IPS-20b (cell line): ENCODE results near the gene S1PR1.
"Not testable (repeated sequence)": the region's sequence is repeated elsewhere in the genome, so short reads cannot be mapped to it uniquely, and the experiment has no call there.

Experiments
- H3K27ac ChIP-seq: one replicate; pipeline ENCODE4 v1.5.1; 2013; ENCODE audit warnings: low read length
- H3K27me3 ChIP-seq: 2 replicates; pipeline ENCODE4 v1.6.1; 2013; ENCODE audit warnings: mild to moderate bottlenecking, low read length, inconsistent platforms; ENCODE audit not compliant: insufficient read depth
- H3K36me3 ChIP-seq: 2 replicates; pipeline ENCODE4 v1.6.1; 2013; ENCODE audit warnings: low read depth, mild to moderate bottlenecking, inconsistent platforms, low read length, moderate library complexity; ENCODE audit not compliant: insufficient read depth
- H3K4me1 ChIP-seq: 2 replicates; pipeline ENCODE4 v1.6.1; 2013; ENCODE audit warnings: mild to moderate bottlenecking, control low read depth, inconsistent platforms, low read length, moderate library complexity; ENCODE audit not compliant: insufficient read depth
- H3K4me3 ChIP-seq: 2 replicates; pipeline ENCODE4 v1.5.1; 2013; ENCODE audit warnings: mild to moderate bottlenecking, low read length, inconsistent platforms
- H3K9ac ChIP-seq: 2 replicates; pipeline ENCODE4 v1.6.1; 2013; ENCODE audit warnings: low read depth, mild to moderate bottlenecking, inconsistent platforms, low read length, moderate library complexity
- H3K9me3 ChIP-seq: 2 replicates; pipeline ENCODE4 v1.6.1; 2013; ENCODE audit warnings: mild to moderate bottlenecking, low read depth, low read length, inconsistent platforms; ENCODE audit not compliant: insufficient read depth

Gene S1PR1

GRCh38 chr1:101203820-101204540 lies 32.8 kb upstream of the S1PR1 start:
- Histone ChIP-seq H3K4me3 (no peak overlapping the region), H3K4me1 (no peaks in the 10 kb centered on the region), H3K9me3 (no peaks in the 10 kb centered on the region), H3K36me3 (no peaks in the 10 kb centered on the region), H3K27ac (no peak overlapping the region), H3K27me3 (no peaks in the 10 kb centered on the region), H3K9ac (no peak overlapping the region)

- H3K9ac ChIP-seq, result no peak overlapping the region
- no peaks in the 10 kb centered on the region for H3K4me1 ChIP-seq
- H3K9me3 ChIP-seq, result no peaks in the 10 kb centered on the region
- H3K27ac ChIP-seq, result no peak overlapping the region
- no peaks in the 10 kb centered on the region for H3K36me3 ChIP-seq
- H3K4me3 ChIP-seq, result no peak overlapping the region
- no peaks in the 10 kb centered on the region for H3K27me3 ChIP-seq
Measured at GRCh38 chr1:101205457-101205856, 31.4 kb upstream of the S1PR1 start.

DNA sequence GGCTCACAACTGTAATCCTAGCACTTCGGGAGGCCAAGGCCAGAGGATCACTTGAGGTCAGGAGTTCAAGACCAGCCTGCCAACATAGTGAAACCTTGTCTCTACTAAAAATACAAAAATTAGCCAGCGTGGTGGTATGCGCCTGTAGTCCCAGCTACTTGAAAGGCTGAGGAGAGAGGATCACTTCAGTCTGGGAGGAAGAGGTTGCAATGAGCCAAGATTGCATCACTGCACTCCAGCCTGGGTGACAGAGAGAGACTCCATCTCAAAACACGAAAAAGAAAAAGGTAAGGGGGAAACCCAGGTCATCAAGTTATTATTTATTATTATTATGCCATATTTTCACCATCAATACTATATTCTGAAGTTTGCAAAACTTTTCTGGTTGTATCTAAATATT lies 30.7 kb upstream of the S1PR1 start:
- not testable (repeated sequence) for H3K4me3 ChIP-seq, H3K27ac ChIP-seq, H3K4me1 ChIP-seq, H3K9ac ChIP-seq, H3K9me3 ChIP-seq, H3K36me3 ChIP-seq, H3K27me3 ChIP-seq

DNA sequence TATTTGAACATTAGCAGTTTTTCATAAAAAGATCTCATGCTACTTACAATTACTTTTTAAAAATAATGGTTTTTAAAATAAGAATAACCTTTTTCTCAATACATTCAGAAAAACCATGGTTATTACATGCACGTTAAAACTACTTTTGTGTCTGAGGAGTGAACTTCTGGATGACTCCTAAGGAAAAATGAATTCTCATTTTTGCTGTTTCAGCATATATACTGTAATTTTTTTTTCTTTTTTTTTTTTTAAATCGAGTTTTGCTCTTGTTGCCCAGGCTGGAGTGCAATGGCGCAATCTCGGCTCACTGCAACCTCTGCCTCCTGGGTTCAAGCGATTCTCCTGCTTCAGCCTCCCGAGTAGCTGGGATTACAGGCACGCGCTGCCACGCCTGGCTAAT lies 29.5 kb upstream of the S1PR1 start:
- H3K9me3 ChIP-seq, H3K4me3 ChIP-seq, H3K27ac ChIP-seq, H3K27me3 ChIP-seq, H3K36me3 ChIP-seq, H3K9ac ChIP-seq, H3K4me1 ChIP-seq: not testable (repeated sequence)

- Histone ChIP-seq H3K27ac (no peak overlapping the region), H3K9me3 (no peaks in the 10 kb centered on the region), H3K4me1 (no peaks in the 10 kb centered on the region), H3K27me3 (no peaks in the 10 kb centered on the region), H3K36me3 (no peaks in the 10 kb centered on the region), H3K9ac (no peak overlapping the region), H3K4me3 (no peak overlapping the region)
Measured at GRCh38 chr1:101207891-101208290, 28.9 kb upstream of the S1PR1 start.

DNA sequence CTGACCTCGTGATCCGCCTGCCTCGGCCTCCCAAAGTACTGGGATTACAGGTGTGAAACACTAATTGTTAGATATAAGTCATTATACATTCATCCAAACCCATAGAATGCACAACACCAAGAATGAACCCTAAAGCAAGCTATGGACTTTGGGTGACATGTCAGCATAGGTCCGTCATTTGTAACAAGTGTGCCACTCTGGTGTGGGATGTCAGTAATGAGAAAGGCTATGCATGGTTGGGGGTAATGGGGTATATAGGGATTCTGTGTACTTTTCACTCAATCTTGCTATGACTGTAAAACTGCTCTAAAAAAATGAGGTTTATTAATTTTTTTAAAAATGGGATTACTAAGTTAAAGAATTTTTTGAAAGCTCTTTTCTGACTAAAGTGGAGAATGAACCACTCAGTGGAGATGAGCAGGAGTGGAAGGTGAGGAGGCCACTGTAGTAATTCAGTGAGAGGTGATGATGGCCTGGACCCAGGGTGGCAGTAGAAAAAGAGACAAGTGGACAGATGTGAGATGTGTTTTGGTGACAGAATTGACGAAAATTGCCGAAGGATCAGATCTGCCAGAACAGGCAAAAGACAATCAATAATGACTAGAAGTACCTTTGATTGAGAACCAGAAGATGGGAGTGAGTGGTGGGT lies 21.3 kb upstream of the S1PR1 start:
- H3K36me3 ChIP-seq, result no peaks in the 10 kb centered on the region
- H3K9ac ChIP-seq, result no peak overlapping the region
- H3K27ac ChIP-seq, result no peak overlapping the region
- H3K9me3 ChIP-seq, result no peaks in the 10 kb centered on the region
- H3K4me3 ChIP-seq, result no peak overlapping the region
- no peaks in the 10 kb centered on the region for H3K4me1 ChIP-seq
- H3K27me3 ChIP-seq, result no peaks in the 10 kb centered on the region

DNA sequence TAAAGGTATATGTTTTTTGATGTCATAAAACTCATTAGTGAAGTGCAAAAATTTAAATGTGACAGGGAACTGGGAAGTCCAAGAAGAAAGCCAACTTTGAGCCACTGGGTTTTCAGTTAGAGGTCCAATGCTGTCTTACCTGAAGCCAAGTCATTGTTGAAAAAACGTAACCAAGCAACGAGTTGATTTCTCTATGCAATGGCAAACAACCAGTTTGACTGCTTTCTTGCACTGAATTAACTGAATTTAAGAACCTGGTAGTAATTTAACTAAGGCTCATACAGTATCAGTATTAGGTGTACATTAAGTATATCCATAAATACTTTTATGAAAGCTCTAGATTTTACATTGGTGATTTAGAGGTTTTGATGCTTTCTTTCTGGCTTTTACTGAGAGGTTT lies 20.2 kb upstream of the S1PR1 start:
- Histone ChIP-seq H3K9ac (no peak overlapping the region), H3K27ac (no peak overlapping the region), H3K27me3 (no peaks in the 10 kb centered on the region), H3K4me1 (no peaks in the 10 kb centered on the region), H3K36me3 (no peaks in the 10 kb centered on the region), H3K4me3 (no peak overlapping the region), H3K9me3 (no peaks in the 10 kb centered on the region)

DNA sequence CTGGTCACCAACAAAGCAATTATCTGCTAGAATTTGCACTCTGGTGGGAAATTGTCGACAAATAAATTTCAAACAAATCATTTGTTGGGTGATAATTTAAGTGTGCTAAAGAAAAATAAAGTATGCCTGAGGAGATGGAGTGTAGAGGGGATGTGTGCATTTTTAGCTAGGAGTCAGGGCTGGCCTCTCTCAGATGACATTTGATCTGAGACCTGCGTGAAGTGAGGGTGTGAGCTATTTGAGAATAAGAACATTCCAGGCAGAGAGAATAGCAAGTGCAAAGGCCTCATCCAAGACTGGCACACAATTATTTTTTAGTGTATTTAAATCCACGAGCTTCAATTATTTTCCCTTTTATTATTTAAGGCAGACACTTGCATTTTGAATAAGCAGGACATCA lies 19.7 kb upstream of the S1PR1 start:
- Histone ChIP-seq H3K36me3 (no peaks in the 10 kb centered on the region), H3K4me1 (no peaks in the 10 kb centered on the region), H3K9me3 (no peaks in the 10 kb centered on the region), H3K27me3 (no peaks in the 10 kb centered on the region), H3K9ac (no peak overlapping the region), H3K4me3 (no peak overlapping the region), H3K27ac (no peak overlapping the region)

DNA sequence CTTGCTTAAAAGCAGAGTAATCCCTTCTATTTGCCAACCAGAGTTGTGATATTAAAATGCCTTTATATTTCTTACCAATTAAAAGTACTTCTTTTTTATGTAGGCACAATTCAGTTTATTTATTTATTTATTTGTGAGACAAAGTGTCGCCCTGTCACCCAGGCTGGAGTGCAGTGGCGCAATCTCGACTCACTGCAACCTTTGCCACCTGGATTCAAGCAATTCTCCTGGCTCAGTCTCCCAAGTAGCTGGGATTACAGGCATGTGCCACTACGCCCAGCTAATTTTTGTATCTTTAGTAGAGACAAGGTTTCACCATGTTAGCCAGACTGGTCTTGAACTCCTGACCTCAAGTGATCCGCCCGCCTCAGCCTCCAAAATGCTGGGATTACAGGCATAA lies 17.9 kb upstream of the S1PR1 start:
- not testable (repeated sequence) for H3K27ac ChIP-seq, H3K4me3 ChIP-seq, H3K9me3 ChIP-seq, H3K4me1 ChIP-seq, H3K36me3 ChIP-seq, H3K9ac ChIP-seq, H3K27me3 ChIP-seq

DNA sequence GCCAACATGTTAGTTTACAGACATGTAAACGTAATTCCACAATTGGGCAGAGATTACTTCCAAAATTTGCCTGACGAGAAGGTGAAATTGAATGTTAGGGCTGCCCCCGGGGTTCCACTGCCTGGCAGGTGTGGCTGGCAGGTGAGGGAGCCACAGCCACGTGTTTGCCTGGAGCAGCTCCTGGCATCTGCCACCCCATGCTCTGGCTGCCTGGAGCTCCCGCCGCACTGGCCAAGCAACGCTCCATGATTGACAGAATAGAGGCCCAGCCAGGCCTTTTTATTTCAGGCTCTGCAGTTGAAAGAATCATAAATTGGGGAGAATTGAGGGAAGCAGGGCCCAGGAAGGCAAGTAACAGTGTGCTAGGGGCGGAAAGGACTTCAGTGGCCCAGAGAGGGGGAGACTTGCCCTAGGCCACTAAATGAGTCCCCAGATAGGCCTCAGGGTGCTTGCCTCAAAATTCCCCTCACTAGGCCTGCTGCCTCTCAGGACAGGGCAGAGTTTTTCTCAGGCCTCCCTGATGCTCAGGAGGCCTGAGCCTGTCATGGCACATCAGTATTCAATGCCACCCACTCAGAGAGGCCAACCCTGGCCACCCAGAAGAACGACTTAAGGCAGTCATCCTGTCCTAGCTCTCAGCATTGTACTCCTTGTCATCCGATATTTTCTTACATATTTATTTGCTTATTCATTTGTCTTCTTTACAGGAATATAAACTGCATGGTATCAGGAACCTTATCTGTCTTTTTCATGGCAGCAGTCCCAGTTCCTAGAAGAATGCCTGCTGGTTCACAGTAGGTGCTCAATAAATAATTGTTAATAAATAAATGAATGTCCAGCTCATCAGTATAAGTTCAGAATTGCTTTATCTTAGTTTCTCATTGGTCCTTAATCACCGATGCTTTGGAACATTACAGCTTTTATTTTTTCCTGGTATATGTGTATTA lies 16.6 kb upstream of the S1PR1 start:
- H3K4me3 ChIP-seq, result no peak overlapping the region
- H3K27me3 ChIP-seq, result no peaks in the 10 kb centered on the region
- no peaks in the 10 kb centered on the region for H3K9me3 ChIP-seq
- no peaks in the 10 kb centered on the region for H3K4me1 ChIP-seq
- H3K27ac ChIP-seq, result no peak overlapping the region
- H3K36me3 ChIP-seq, result no peaks in the 10 kb centered on the region
- H3K9ac ChIP-seq, result no peak overlapping the region

DNA sequence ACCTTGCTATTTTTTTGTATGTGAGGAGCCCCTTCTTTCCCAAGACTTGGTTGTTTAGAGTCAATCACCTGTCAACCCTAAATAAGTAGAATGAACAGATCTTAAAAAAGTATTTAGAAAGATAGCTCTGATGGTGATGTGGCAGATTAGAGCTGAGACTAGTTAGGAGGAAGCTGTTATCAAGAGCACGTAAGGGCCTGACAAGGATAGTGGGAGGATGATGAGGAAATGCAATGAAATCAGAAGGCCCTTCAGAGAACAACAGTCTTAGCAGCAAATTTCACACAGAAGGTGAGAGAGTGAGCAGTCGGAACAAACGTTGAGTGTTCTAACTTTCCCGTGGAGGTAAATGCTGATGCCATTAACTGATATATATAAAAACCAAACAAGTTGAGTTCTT lies 15.9 kb upstream of the S1PR1 start:
- no peak overlapping the region for H3K9ac ChIP-seq
- H3K27me3 ChIP-seq, result no peaks in the 10 kb centered on the region
- no peaks in the 10 kb centered on the region for H3K9me3 ChIP-seq
- no peak overlapping the region for H3K4me3 ChIP-seq
- no peaks in the 10 kb centered on the region for H3K4me1 ChIP-seq
- H3K36me3 ChIP-seq, result no peaks in the 10 kb centered on the region
- no peak overlapping the region for H3K27ac ChIP-seq
